ENCODE measurements around the gene TMEM204. TPM values are rescaled to one million over a fixed set of nuclear protein-coding genes. Genes with fewer than 3 reads are reported as not detected.

The TMEM204 gene
- total and polyA plus RNA-seq, 10 of the 15 experiments (the other 5 are each of a cell fraction or from before 2014, with no cell fraction given), result 0.05 to 0.30 (median 0.18) TPM; not detected in 7

- Histone ChIP-seq H3K9me3 (replicated peaks; ENCODE audit: control insufficient read depth, insufficient read depth, low read length) (no peaks in the 10 kb centered on the region), H3K36me3 (ENCODE audit: control insufficient read depth in 2 of 2, insufficient read depth in 2 of 2, low read length in 1 of 2) (no peaks in the 10 kb centered on the region), H3K9ac (ENCODE audit: control insufficient read depth, insufficient read depth, low read length) (no peak overlapping the region), H3K79me2 (ENCODE audit: control insufficient read depth, insufficient read depth, low read length) (no peaks in the 10 kb centered on the region), H3K27me3 (replicated peaks in 1 of 2; ENCODE audit: control insufficient read depth in 2 of 2, insufficient read depth in 2 of 2, low read length in 1 of 2) (no peaks in the 10 kb centered on the region; a peak in 2 of 4 replicates), H3K4me3 (no peak overlapping the region), H2AFZ (ENCODE audit: control insufficient read depth, low read depth, low read length) (no peak overlapping the region), H4K20me1 (ENCODE audit: control insufficient read depth, insufficient read depth) (no peaks in the 10 kb centered on the region), H3K4me1 (ENCODE audit: control insufficient read depth, insufficient read depth, low read length) (no peaks in the 10 kb centered on the region), H3K27ac (ENCODE audit: control insufficient read depth, insufficient read depth) (no peak overlapping the region), H3K4me2 (ENCODE audit: control insufficient read depth, insufficient read depth) (no peak overlapping the region)
- DNase-seq (ENCODE audit: low read depth, low spot score) (no peak), ATAC-seq (no peak), FAIRE-seq (no peak)
- no peak for TF ChIP-seq FOS (IDR thresholded peaks at IDR 0.05; ENCODE audit: borderline replicate concordance, extremely low read depth, insufficient read length)
- TF ChIP-seq SPI1 (IDR thresholded peaks at IDR 0.05; ENCODE audit: borderline replicate concordance, insufficient read depth, low read depth, low read length), result no peak
- TF ChIP-seq PML (IDR thresholded peaks at IDR 0.05; ENCODE audit: low read length), result no peak
- TF ChIP-seq SMC3 (IDR thresholded peaks at IDR 0.05; ENCODE audit: borderline replicate concordance, low read length), result no peak
- TF ChIP-seq HCFC1 (IDR thresholded peaks at IDR 0.05; ENCODE audit: low read length), result no peak
- TF ChIP-seq BACH1 (IDR thresholded peaks at IDR 0.05; ENCODE audit: borderline replicate concordance), result no peak
- TF ChIP-seq ETV6 (conservative IDR thresholded peaks at IDR 0.05 in 1 of 2, IDR thresholded peaks at IDR 0.05 in 1 of 2; ENCODE audit: borderline replicate concordance in 1 of 2, low read depth in 1 of 2), result no peak
- intact Hi-C loops (cut with micrococcal nuclease; ENCODE audit: unreplicated experiment), result no loop called here
- in situ Hi-C loops (cut with MboI), result no loop called here
- ChIA-PET CTCF (no interaction called here), SMC1A (ENCODE audit: uncharacterized antibody, unreplicated experiment) (no interaction called here), POLR2A (no interaction called here), RAD21 (ENCODE audit: unreplicated experiment) (no interaction called here)
- WGBS (ENCODE audit: insufficient coverage, insufficient replicate concordance, low lambda C conversion rate, missing lambda C conversion rate), result 38% methylated on average over 13 of the region's 13 CpGs
- BruUV-seq (replicated peaks), result no TSS peak
Observed at GRCh38 chr16:1536601-1537000, 3.1 kb downstream of the TMEM204 start.

- no peaks in the 10 kb centered on the region for H3K4me1 ChIP-seq (ENCODE audit: control insufficient read depth, insufficient read depth, low read length)
- ChIA-PET POLR2A (no interaction called here), CTCF (no interaction called here), SMC1A (ENCODE audit: uncharacterized antibody, unreplicated experiment) (no interaction called here), RAD21 (ENCODE audit: unreplicated experiment) (no interaction called here)
- in situ Hi-C loops (cut with MboI), result no loop called here
- WGBS (ENCODE audit: insufficient coverage, insufficient replicate concordance, low lambda C conversion rate, missing lambda C conversion rate), result 73% methylated on average over 25 of the region's 27 CpGs
- no peaks in the 10 kb centered on the region for H3K79me2 ChIP-seq (ENCODE audit: control insufficient read depth, insufficient read depth, low read length)
- no peaks in the 10 kb centered on the region for H3K36me3 ChIP-seq (ENCODE audit: control insufficient read depth in 2 of 2, insufficient read depth in 2 of 2, low read length in 1 of 2)
- no peak for ATAC-seq
- no peak for FAIRE-seq
- BruUV-seq (replicated peaks), result no TSS peak
- H3K27ac ChIP-seq (ENCODE audit: control insufficient read depth, insufficient read depth), result no peak overlapping the region
- no peak overlapping the region for H3K4me2 ChIP-seq (ENCODE audit: control insufficient read depth, insufficient read depth)
- no peaks in the 10 kb centered on the region; a peak in 1 of 4 replicates for H3K27me3 ChIP-seq (replicated peaks in 1 of 2; ENCODE audit: control insufficient read depth in 2 of 2, insufficient read depth in 2 of 2, low read length in 1 of 2)
- no peaks in the 10 kb centered on the region for H3K9me3 ChIP-seq (replicated peaks; ENCODE audit: control insufficient read depth, insufficient read depth, low read length)
- no peak overlapping the region for H3K9ac ChIP-seq (ENCODE audit: control insufficient read depth, insufficient read depth, low read length)
- no peak for DNase-seq (ENCODE audit: low read depth, low spot score)
- H2AFZ ChIP-seq (ENCODE audit: control insufficient read depth, low read depth, low read length), result no peak overlapping the region
- no peak overlapping the region for H3K4me3 ChIP-seq
- intact Hi-C loops (cut with micrococcal nuclease; ENCODE audit: unreplicated experiment), result no loop called here
- no peaks in the 10 kb centered on the region for H4K20me1 ChIP-seq (ENCODE audit: control insufficient read depth, insufficient read depth)
- TF ChIP-seq CBX3 (IDR thresholded peaks at IDR 0.05; ENCODE audit: borderline replicate concordance, low read depth), result no peak
- TF ChIP-seq KDM1A (IDR thresholded peaks at IDR 0.05; ENCODE audit: borderline replicate concordance), result no peak
- no peak for TF ChIP-seq ATF2 (IDR thresholded peaks at IDR 0.05; ENCODE audit: low read length)
- TF ChIP-seq ZBTB4 (CRISPR knock-in tag; IDR thresholded peaks at IDR 0.05), result no peak
- TF ChIP-seq USF1 (IDR thresholded peaks at IDR 0.05; ENCODE audit: borderline replicate concordance, extremely low read length, insufficient read depth, low read depth, low read length), result no peak
- TF ChIP-seq ZBED1 (IDR thresholded peaks at IDR 0.05; ENCODE audit: borderline replicate concordance), result no peak
Observed at GRCh38 chr16:1537138-1537577, 3.7 kb downstream of the TMEM204 start.
